Measurements from ENCODE around the gene RIMBP2.

DNA sequence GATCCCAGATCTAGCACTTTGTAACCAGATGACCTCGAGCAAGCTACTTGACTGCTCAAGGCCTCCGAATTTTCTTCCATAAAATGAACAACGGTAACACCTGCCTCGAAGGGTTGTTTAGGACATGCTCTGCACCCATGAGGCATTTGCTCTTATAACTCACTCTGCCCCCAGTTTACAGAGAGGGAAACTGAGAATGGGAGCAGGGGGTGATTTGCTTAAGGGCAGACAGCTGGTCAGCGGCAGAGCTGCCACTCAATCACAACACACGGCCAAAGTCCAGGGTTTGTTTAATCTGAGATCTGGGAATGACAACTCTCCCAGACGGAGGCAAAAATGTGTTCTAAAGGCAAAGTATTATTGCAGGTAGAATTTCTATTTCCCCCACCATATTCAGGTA, 156.3 kb downstream of the RIMBP2 start:
- TF ChIP-seq JUND (IDR thresholded peaks at IDR 0.05) (no peak), GABPA (IDR thresholded peaks at IDR 0.05; ENCODE audit: low read depth) (no peak), YY1 (IDR thresholded peaks at IDR 0.05; ENCODE audit: low read depth) (no peak), SMC3 (IDR thresholded peaks at IDR 0.05; ENCODE audit: low read depth, low read length) (no peak), NRF1 (IDR thresholded peaks at IDR 0.05; ENCODE audit: low read depth, low read length) (no peak), POLR2AphosphoS5 (IDR thresholded peaks at IDR 0.05; ENCODE audit: low read depth, low read length) (no peak), ELF1 (IDR thresholded peaks at IDR 0.05) (no peak), EP300 (IDR thresholded peaks at IDR 0.05; ENCODE audit: borderline replicate concordance in 1 of 2, low read depth in 1 of 2, low read length in 1 of 2) (no peak), NFIC (IDR thresholded peaks at IDR 0.05; ENCODE audit: borderline replicate concordance) (no peak), MXI1 (IDR thresholded peaks at IDR 0.05; ENCODE audit: low read depth, low read length) (no peak), ZBTB33 (IDR thresholded peaks at IDR 0.05; ENCODE audit: borderline replicate concordance, low read depth) (no peak), RFX5 (IDR thresholded peaks at IDR 0.05; ENCODE audit: low read length) (no peak)
- TF ChIP-seq, protein P1, sequence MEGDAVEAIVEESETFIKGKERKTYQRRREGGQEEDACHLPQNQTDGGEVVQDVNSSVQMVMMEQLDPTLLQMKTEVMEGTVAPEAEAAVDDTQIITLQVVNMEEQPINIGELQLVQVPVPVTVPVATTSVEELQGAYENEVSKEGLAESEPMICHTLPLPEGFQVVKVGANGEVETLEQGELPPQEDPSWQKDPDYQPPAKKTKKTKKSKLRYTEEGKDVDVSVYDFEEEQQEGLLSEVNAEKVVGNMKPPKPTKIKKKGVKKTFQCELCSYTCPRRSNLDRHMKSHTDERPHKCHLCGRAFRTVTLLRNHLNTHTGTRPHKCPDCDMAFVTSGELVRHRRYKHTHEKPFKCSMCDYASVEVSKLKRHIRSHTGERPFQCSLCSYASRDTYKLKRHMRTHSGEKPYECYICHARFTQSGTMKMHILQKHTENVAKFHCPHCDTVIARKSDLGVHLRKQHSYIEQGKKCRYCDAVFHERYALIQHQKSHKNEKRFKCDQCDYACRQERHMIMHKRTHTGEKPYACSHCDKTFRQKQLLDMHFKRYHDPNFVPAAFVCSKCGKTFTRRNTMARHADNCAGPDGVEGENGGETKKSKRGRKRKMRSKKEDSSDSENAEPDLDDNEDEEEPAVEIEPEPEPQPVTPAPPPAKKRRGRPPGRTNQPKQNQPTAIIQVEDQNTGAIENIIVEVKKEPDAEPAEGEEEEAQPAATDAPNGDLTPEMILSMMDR (IDR thresholded peaks at IDR 0.05): no peak

Data from SK-N-SH (cell line).